HEK293 (cell line): ENCODE measurements around the gene PRR15.

Experiments
- CTCF ChIA-PET: fragments of 350-600 bp; formaldehyde crosslinking; extraction: SDS; loops from one replicate; lab custom pipeline; 2021; ENCODE audit warnings: antibody characterized with exemption; lab: Yijun Ruan, JAX
- POLR2A ChIA-PET: fragments of 300-600 bp; formaldehyde crosslinking; extraction: SDS; loops from one replicate; lab custom pipeline; 2020; ENCODE audit warnings: antibody characterized with exemption, inconsistent platforms; lab: Yijun Ruan, JAX
- H3K27ac ChIP-seq: fragments of 200-500 bp; sonication (Bioruptor generic); 2 replicates; pipeline ENCODE4 v1.5.1; 2014; ENCODE audit warnings: low read depth, low read length, control low read depth, inconsistent platforms; ENCODE audit errors: extremely low read depth
- H3K36me3 ChIP-seq, 2 experiments: fragments of 200-500 bp in 1 of 2; sonication (Bioruptor generic) in 1 of 2; 1 replicate in 1 of 2; 2 replicates in 1 of 2; pipeline ENCODE4 v1.5.1; 2014 to 2017; ENCODE audit warnings: inconsistent platforms in 2 of 2, low read length in 2 of 2; ENCODE audit not compliant: control insufficient read depth in 2 of 2, insufficient read depth in 1 of 2
- H3K4me1 ChIP-seq: fragments of 200-500 bp; sonication (Bioruptor generic); 2 replicates; pipeline ENCODE4 v1.5.1; 2014; ENCODE audit warnings: mild to moderate bottlenecking, low read length, inconsistent platforms; ENCODE audit not compliant: control insufficient read depth, insufficient read depth
- H3K4me3 ChIP-seq: 2 replicates; pipeline ENCODE4 v1.5.1; 2011; ENCODE audit warnings: low read depth, mild to moderate bottlenecking, control low read depth, low read length, moderate library complexity
- H3K9me3 ChIP-seq: fragments of 200-500 bp; sonication (Bioruptor generic); 2 replicates; pipeline ENCODE4 v1.5.1; 2014; ENCODE audit warnings: low read depth, low read length, inconsistent platforms; ENCODE audit not compliant: control insufficient read depth, insufficient read depth
- CTCF ChIP-seq: fragments of 450-650 bp; formaldehyde crosslinking; IDR thresholded peaks from 2 replicates; pipeline ENCODE4 v1.5.1; 2016; ENCODE audit warnings: missing biosample characterization, missing genetic modification characterization
- PRDM1 ChIP-seq: fragments of 450-650 bp; formaldehyde crosslinking; IDR thresholded peaks from 2 replicates; pipeline ENCODE4; 2016; ENCODE audit warnings: missing biosample characterization, missing genetic modification characterization
- WT1 ChIP-seq: fragments of 450-650 bp; formaldehyde crosslinking; IDR thresholded peaks from 2 replicates; pipeline ENCODE4 v1.5.1; 2016; ENCODE audit warnings: missing biosample characterization, missing genetic modification characterization
- ZBTB48 ChIP-seq: fragments of 450-650 bp; formaldehyde crosslinking; IDR thresholded peaks from 2 replicates; pipeline ENCODE4 v1.5.1; 2016; ENCODE audit warnings: missing biosample characterization, missing genetic modification characterization
- ZBTB6 ChIP-seq: fragments of 450-650 bp; formaldehyde crosslinking; IDR thresholded peaks from 2 replicates; pipeline ENCODE4 v1.5.1; 2017; ENCODE audit warnings: missing biosample characterization, missing genetic modification characterization
- ZFP3 ChIP-seq: fragments of 450-650 bp; formaldehyde crosslinking; IDR thresholded peaks from 2 replicates; pipeline ENCODE4 v1.5.1; 2016; ENCODE audit warnings: low read depth, missing biosample characterization, missing genetic modification characterization
- ZFP41 ChIP-seq: fragments of 450-650 bp; formaldehyde crosslinking; IDR thresholded peaks from 2 replicates; pipeline ENCODE4 v1.5.1; 2016; ENCODE audit warnings: missing biosample characterization, missing genetic modification characterization, borderline replicate concordance
- ZNF114 ChIP-seq: fragments of 450-650 bp; formaldehyde crosslinking; IDR thresholded peaks from 2 replicates; pipeline ENCODE4 v1.5.0; 2017; ENCODE audit warnings: missing biosample characterization, missing genetic modification characterization
- ZNF202 ChIP-seq: fragments of 450-650 bp; formaldehyde crosslinking; IDR thresholded peaks from 2 replicates; pipeline ENCODE4 v1.5.1; 2016; ENCODE audit warnings: missing biosample characterization, missing genetic modification characterization, borderline replicate concordance
- ZNF239 ChIP-seq: fragments of 450-650 bp; formaldehyde crosslinking; IDR thresholded peaks from 2 replicates; pipeline ENCODE4 v1.5.1; 2016; ENCODE audit warnings: missing biosample characterization, missing genetic modification characterization
- ZNF248 ChIP-seq: fragments of 450-650 bp; formaldehyde crosslinking; IDR thresholded peaks from 2 replicates; pipeline ENCODE4 v1.5.1; 2017; ENCODE audit warnings: missing biosample characterization, missing genetic modification characterization
- ZNF302 ChIP-seq: fragments of 450-650 bp; formaldehyde crosslinking; IDR thresholded peaks from 2 replicates; pipeline ENCODE4 v1.5.1; 2016; ENCODE audit warnings: missing biosample characterization, missing genetic modification characterization, low read depth
- ZNF324 ChIP-seq: fragments of 450-650 bp; formaldehyde crosslinking; IDR thresholded peaks from 2 replicates; pipeline ENCODE4 v1.5.1; 2016; ENCODE audit warnings: missing biosample characterization, missing genetic modification characterization
- ZNF362 ChIP-seq: fragments of 450-650 bp; formaldehyde crosslinking; IDR thresholded peaks from 2 replicates; pipeline ENCODE4 v1.5.1; 2016; ENCODE audit warnings: missing biosample characterization, missing genetic modification characterization
- ZNF521 ChIP-seq: fragments of 450-650 bp; formaldehyde crosslinking; IDR thresholded peaks from 2 replicates; pipeline ENCODE4 v1.5.1; 2017; ENCODE audit warnings: missing biosample characterization, mild to moderate bottlenecking, missing genetic modification characterization
- ZNF610 ChIP-seq: fragments of 450-650 bp; formaldehyde crosslinking; IDR thresholded peaks from 2 replicates; pipeline ENCODE4 v1.5.1; 2016; ENCODE audit warnings: missing biosample characterization, missing genetic modification characterization, borderline replicate concordance
- ZNF692 ChIP-seq: fragments of 450-650 bp; formaldehyde crosslinking; IDR thresholded peaks from 2 replicates; pipeline ENCODE4 v1.5.1; 2016; ENCODE audit warnings: missing biosample characterization, missing genetic modification characterization
- ZNF776 ChIP-seq: fragments of 450-650 bp; formaldehyde crosslinking; IDR thresholded peaks from 2 replicates; pipeline ENCODE4 v1.5.0; 2017; ENCODE audit warnings: missing biosample characterization, missing genetic modification characterization, borderline replicate concordance
- ZSCAN23 ChIP-seq: fragments of 450-650 bp; formaldehyde crosslinking; IDR thresholded peaks from 2 replicates; pipeline ENCODE4 v1.5.1; 2016; ENCODE audit warnings: missing biosample characterization, missing genetic modification characterization

The PRR15 gene

GRCh38 chr7:29592866-29593265, 29.2 kb downstream of the PRR15 start:
- no peak overlapping the region for H3K4me3 ChIP-seq
- POLR2A ChIA-PET = no interaction called here
- CTCF ChIA-PET = interaction anchor here (0.7 kb wide), 1 partner anchor 666 kb away, joined by 3 read pairs; no protein-coding TSS in a partner anchor

GRCh38 chr7:29593459-29593858, 29.8 kb downstream of the PRR15 start:
- ChIA-PET CTCF (interaction anchor here (0.6 to 0.7 kb wide), 3 partner anchors 155 to 666 kb away, joined by 3 read pairs; no protein-coding TSS in a partner anchor), POLR2A (no interaction called here)
- H3K9me3 ChIP-seq = no peaks in the 10 kb centered on the region
- H3K36me3 ChIP-seq = no peaks in the 10 kb centered on the region
- TF ChIP-seq ZBTB6 (tag by site-specific recombination) (no peak), ZFP3 (tag by site-specific recombination) (no peak), CTCF (tag by site-specific recombination) (no peak), ZFP41 (tag by site-specific recombination) (no peak), ZNF692 (tag by site-specific recombination) (no peak), ZNF324 (tag by site-specific recombination) (no peak), ZBTB48 (tag by site-specific recombination) (no peak), WT1 (no peak), ZNF248 (no peak), ZNF114 (tag by site-specific recombination) (no peak), ZNF239 (tag by site-specific recombination) (no peak), ZNF362 (tag by site-specific recombination) (no peak), ZNF521 (tag by site-specific recombination) (no peak)
- H3K4me1 ChIP-seq = no peaks in the 10 kb centered on the region
- no peak overlapping the region for H3K4me3 ChIP-seq
- no peak overlapping the region for H3K27ac ChIP-seq

More at GRCh38 chr7:29592866-29593265, 29.2 kb downstream of the PRR15 start:
- Histone ChIP-seq H3K9me3 (no peaks in the 10 kb centered on the region), H3K36me3 (no peaks in the 10 kb centered on the region), H3K27ac (no peak overlapping the region), H3K4me1 (no peaks in the 10 kb centered on the region)
- TF ChIP-seq ZNF202 (tag by site-specific recombination) (no peak), ZSCAN23 (tag by site-specific recombination) (no peak), PRDM1 (tag by site-specific recombination) (no peak), ZNF362 (tag by site-specific recombination) (no peak), ZNF776 (tag by site-specific recombination) (no peak), ZNF610 (no peak), ZNF302 (no peak)
